H1 (cell line): Measurements from ENCODE around the gene FBXO47. TPM values are rescaled to one million over a fixed set of nuclear protein-coding genes. Genes with fewer than 3 reads are reported as not detected.

Experiments used
- CTCF ChIA-PET: fragments of 300-600 bp; sonication (Branson Sonifier 250); formaldehyde crosslinking; loops from one replicate; lab custom pipeline; 2021; ENCODE audit not compliant: partially characterized antibody; lab: Charles Lee
- POLR2A ChIA-PET: fragments of 300-600 bp; sonication (Branson Sonifier 250); formaldehyde crosslinking; loops from one replicate; lab custom pipeline; 2021; ENCODE audit warnings: inconsistent platforms; ENCODE audit not compliant: partially characterized antibody; lab: Charles Lee
- DNase-seq, 2 experiments: peaks; one replicate each; pipeline versions ENCODE4 v3.0.0 to v3.0.0-alpha.2; 2010 to 2022; ENCODE audit warnings: low spot score in 2 of 2, low read depth in 1 of 2, mixed read lengths in 1 of 2
- FAIRE-seq: peaks from 2 replicates; lab custom pipeline; 2011; peaks lifted over from hg19 to GRCh38; lab: Jason Lieb, UNC
- H2AFZ ChIP-seq: 2 replicates; pipeline ENCODE4 v1.8.1; 2012; ENCODE audit warnings: low read length, inconsistent platforms
- H2AK5ac ChIP-seq: 2 replicates; pipeline ENCODE4 v1.6.1; 2013; ENCODE audit warnings: low read depth, low read length
- H2BK120ac ChIP-seq: replicated peaks from 2 replicates; pipeline ENCODE3; 2013; ENCODE audit warnings: low read depth, low read length, inconsistent platforms
- H2BK12ac ChIP-seq: 2 replicates; pipeline ENCODE4 v1.6.1; 2013; ENCODE audit warnings: low read depth, low read length
- H2BK15ac ChIP-seq: 2 replicates; pipeline ENCODE4 v1.6.1; 2013; ENCODE audit warnings: low read length
- H2BK20ac ChIP-seq: 2 replicates; pipeline ENCODE4 v1.6.1; 2013; ENCODE audit warnings: low read length
- H2BK5ac ChIP-seq: 2 replicates; pipeline ENCODE4 v1.6.1; 2013; ENCODE audit warnings: low read depth, low read length
- H3K14ac ChIP-seq: 2 replicates; pipeline ENCODE4 v1.6.1; 2013; ENCODE audit warnings: inconsistent platforms; ENCODE audit not compliant: insufficient read length
- H3K18ac ChIP-seq: 2 replicates; pipeline ENCODE4 v1.6.1; 2013; ENCODE audit warnings: low read length; ENCODE audit errors: extremely low read depth
- H3K23ac ChIP-seq: 2 replicates; pipeline ENCODE4 v1.6.1; 2013; ENCODE audit warnings: inconsistent platforms; ENCODE audit not compliant: insufficient read length
- H3K23me2 ChIP-seq: 2 replicates; pipeline ENCODE4 v1.6.1; 2013; ENCODE audit warnings: low read depth, low read length
- H3K27ac ChIP-seq: 2 replicates; pipeline ENCODE4 v1.6.1; 2011; ENCODE audit warnings: low read depth, low read length, inconsistent platforms
- H3K27me3 ChIP-seq, 4 experiments: replicated peaks in 1 of 4; 1 replicate in 1 of 4; 2 replicates in 3 of 4; pipeline versions ENCODE4 v1.6.1 to v1.8.1; 2011 to 2013; ENCODE audit warnings: low read length in 3 of 4, mild to moderate bottlenecking in 3 of 4, inconsistent platforms in 2 of 4, mixed read lengths in 2 of 4, moderate library complexity in 1 of 4; ENCODE audit not compliant: control insufficient read depth in 3 of 4, insufficient read depth in 3 of 4; ENCODE audit errors: extremely low read depth in 1 of 4
- H3K36me3 ChIP-seq, 4 experiments: 2 replicates each; pipeline versions ENCODE4 v1.6.1 to v1.8.1; 2011 to 2013; ENCODE audit warnings: mild to moderate bottlenecking in 4 of 4, low read length in 3 of 4, moderate library complexity in 2 of 4, control low read depth in 1 of 4, inconsistent platforms in 1 of 4; ENCODE audit not compliant: insufficient read depth in 4 of 4, control insufficient read depth in 2 of 4
- H3K4ac ChIP-seq: replicated peaks from 2 replicates; pipeline ENCODE3; 2013; ENCODE audit warnings: low read length, low read depth, mixed read lengths, inconsistent platforms; ENCODE audit not compliant: insufficient read length
- H3K4me1 ChIP-seq, 4 experiments: replicated peaks in 1 of 4; 1 replicate in 1 of 4; 2 replicates in 3 of 4; pipeline versions ENCODE4 v1.6.1 to v1.8.1; 2011 to 2013; ENCODE audit warnings: low read length in 3 of 4, inconsistent platforms in 2 of 4, mixed read lengths in 1 of 4; ENCODE audit not compliant: insufficient read depth in 4 of 4, control insufficient read depth in 3 of 4
- H3K4me2 ChIP-seq, 2 experiments: 2 replicates each; pipeline versions ENCODE4 v1.6.1 to v1.8.1; 2011 to 2013; ENCODE audit warnings: low read depth in 2 of 2, low read length in 2 of 2, control low read depth in 1 of 2, inconsistent platforms in 1 of 2, mild to moderate bottlenecking in 1 of 2; ENCODE audit not compliant: insufficient read depth in 1 of 2
- H3K4me3 ChIP-seq, 4 experiments: fragments of 200-600, 300-600 bp in 1 of 4; sonication (generic), shearing (Covaris generic), sonication (Bioruptor Twin) in 1 of 4; 2 replicates each; pipeline versions ENCODE4 v1.5.1 to v1.8.1; 2011 to 2016; ENCODE audit warnings: low read length in 4 of 4, low read depth in 3 of 4, control low read depth in 2 of 4, inconsistent platforms in 2 of 4, mild to moderate bottlenecking in 2 of 4, mixed read lengths in 1 of 4, moderate library complexity in 1 of 4; ENCODE audit not compliant: insufficient read depth in 2 of 4; ENCODE audit errors: extremely low read depth in 1 of 4
- H3K56ac ChIP-seq: replicated peaks from 2 replicates; pipeline ENCODE3; 2013; ENCODE audit warnings: low read depth, mild to moderate bottlenecking, mixed read lengths, low read length, inconsistent platforms; ENCODE audit not compliant: insufficient read length
- H3K79me1 ChIP-seq: 2 replicates; pipeline ENCODE4 v1.6.1; 2013; ENCODE audit warnings: low read depth, low read length, control low read depth
- H3K79me2 ChIP-seq, 2 experiments: 2 replicates each; pipeline versions ENCODE4 v1.6.1 to v1.8.1; 2012 to 2013; ENCODE audit warnings: low read length in 2 of 2, mild to moderate bottlenecking in 2 of 2, inconsistent platforms in 1 of 2; ENCODE audit not compliant: insufficient read depth in 2 of 2, control insufficient read depth in 1 of 2
- H3K9ac ChIP-seq, 4 experiments: replicated peaks in 1 of 4; 1 replicate in 1 of 4; 2 replicates in 3 of 4; pipeline versions ENCODE4 v1.6.1 to v1.8.1; 2011 to 2013; ENCODE audit warnings: low read depth in 3 of 4, low read length in 3 of 4, control low read depth in 2 of 4, mild to moderate bottlenecking in 2 of 4, moderate library complexity in 2 of 4, inconsistent platforms in 1 of 4; ENCODE audit errors: extremely low read depth in 1 of 4
- H3K9me3 ChIP-seq, 2 experiments: 2 replicates each; pipeline versions ENCODE4 v1.6.1 to v1.8.1; 2012 to 2013; ENCODE audit warnings: mild to moderate bottlenecking in 2 of 2, moderate library complexity in 2 of 2, control low read depth in 1 of 2, inconsistent platforms in 1 of 2, low read depth in 1 of 2, low read length in 1 of 2, mixed read lengths in 1 of 2; ENCODE audit not compliant: insufficient read depth in 2 of 2
- H4K20me1 ChIP-seq, 2 experiments: replicated peaks in 1 of 2; 2 replicates each; pipeline versions ENCODE3 to v1.8.1; 2011 to 2013; ENCODE audit warnings: inconsistent platforms in 2 of 2, low read length in 2 of 2, mild to moderate bottlenecking in 1 of 2; ENCODE audit not compliant: insufficient read depth in 2 of 2, control insufficient read depth in 1 of 2
- H4K5ac ChIP-seq: 2 replicates; pipeline ENCODE4 v1.6.1; 2013; ENCODE audit warnings: low read length, low read depth, mixed read lengths, inconsistent platforms; ENCODE audit not compliant: insufficient read length
- H4K8ac ChIP-seq: 2 replicates; pipeline ENCODE4 v1.8.0; 2013; ENCODE audit warnings: mild to moderate bottlenecking, moderate library complexity, low read length, inconsistent platforms; ENCODE audit not compliant: insufficient read depth; ENCODE audit errors: extremely low read depth
- H4K91ac ChIP-seq: replicated peaks from 2 replicates; pipeline ENCODE3; 2013; ENCODE audit warnings: low read length, mixed read lengths, inconsistent platforms; ENCODE audit not compliant: insufficient read length
- ATF3 ChIP-seq: IDR thresholded peaks from 2 replicates; pipeline ENCODE4 v1.6.1; 2011; ENCODE audit warnings: low read depth, mild to moderate bottlenecking, low read length; ENCODE audit not compliant: insufficient read depth
- CHD1 ChIP-seq: IDR thresholded peaks from 2 replicates; pipeline ENCODE4 v1.6.1; 2012; ENCODE audit warnings: low read depth, low read length, improper control_type of control experiment
- CTBP2 ChIP-seq: IDR thresholded peaks from 2 replicates; pipeline ENCODE4 v1.7.0; 2011; ENCODE audit warnings: borderline replicate concordance, mild to moderate bottlenecking, moderate library complexity, mixed read lengths, low read length; ENCODE audit not compliant: insufficient read depth, insufficient read length
- EP300 ChIP-seq, 2 experiments: IDR thresholded peaks; 1 replicate in 1 of 2; 2 replicates in 1 of 2; pipeline ENCODE4 v1.6.1; 2011 to 2012; ENCODE audit warnings: low read depth in 2 of 2, low read length in 2 of 2, mild to moderate bottlenecking in 2 of 2, borderline replicate concordance in 1 of 2, inconsistent platforms in 1 of 2, moderate library complexity in 1 of 2
- GTF2F1 ChIP-seq: IDR thresholded peaks from 2 replicates; pipeline ENCODE4 v1.6.1; 2012; ENCODE audit warnings: low read depth, low read length, improper control_type of control experiment, borderline replicate concordance
- JUND ChIP-seq: IDR thresholded peaks from 2 replicates; pipeline ENCODE4 v1.6.1; 2011; ENCODE audit warnings: mild to moderate bottlenecking, improper control_type of control experiment, low read length
- KDM4A ChIP-seq: IDR thresholded peaks from one replicate; pipeline ENCODE4 v1.7.1; 2012; ENCODE audit warnings: low read depth, mild to moderate bottlenecking, moderate library complexity, low read length, inconsistent platforms; ENCODE audit not compliant: severe bottlenecking
- POLR2A ChIP-seq, 2 experiments: IDR thresholded peaks; 1 replicate in 1 of 2; 2 replicates in 1 of 2; pipeline ENCODE4 v1.6.1; 2011; ENCODE audit warnings: low read depth in 2 of 2, low read length in 2 of 2, mild to moderate bottlenecking in 2 of 2; ENCODE audit errors: control extremely low read depth in 1 of 2
- POU5F1 ChIP-seq: IDR thresholded peaks from 2 replicates; pipeline ENCODE4 v1.6.1; 2011; ENCODE audit warnings: low read depth, mild to moderate bottlenecking, low read length, moderate library complexity
- RNF2 ChIP-seq: fragments of 200-900, 300-1000 bp; sonication (generic); IDR thresholded peaks from 2 replicates; pipeline ENCODE4 v1.7.1; 2016; ENCODE audit warnings: borderline replicate concordance, low read depth, mild to moderate bottlenecking, antibody characterized with exemption, low read length; ENCODE audit not compliant: poor library complexity, severe bottlenecking; ENCODE audit errors: missing control alignments
- RXRA ChIP-seq: IDR thresholded peaks from 2 replicates; pipeline ENCODE4 v1.6.1; 2011; ENCODE audit warnings: low read depth, mild to moderate bottlenecking, low read length, moderate library complexity; ENCODE audit not compliant: insufficient read depth
- SP1 ChIP-seq: IDR thresholded peaks from 2 replicates; pipeline ENCODE4 v1.6.1; 2011; ENCODE audit warnings: low read depth, low read length
- SP2 ChIP-seq: IDR thresholded peaks from 2 replicates; pipeline ENCODE4 v1.6.1; 2012; ENCODE audit warnings: mild to moderate bottlenecking, low read length, inconsistent platforms
- WGBS, 2 experiments: shearing (Covaris generic) in 1 of 2; methylation state at CpG; one replicate each; pipeline versions ENCODE4 v1.1.6 to v1.1.7; 2013 to 2015; ENCODE audit warnings: low lambda C conversion rate in 2 of 2, mixed read lengths in 2 of 2, inconsistent platforms in 1 of 2, low coverage in 1 of 2, missing lambda C conversion rate in 1 of 2; ENCODE audit not compliant: insufficient replicate concordance in 2 of 2, insufficient coverage in 1 of 2, insufficient read length in 1 of 2; ENCODE audit errors: extremely low coverage in 1 of 2, missing lambda C conversion rate in 1 of 2; 5-methylcytosine and 5-hydroxymethylcytosine counted together
- polyA plus RNA-seq, 7 experiments: library from polyadenylated mRNA; depleted of rRNA in 3 of 7; stranded (reverse) in 5 of 7; unstranded in 2 of 7; fragments of >200 nt in 5 of 7; fragments of 200-250 nt in 2 of 7; gene quantifications; 1 replicate in 5 of 7; 2 replicates in 1 of 7; 4 replicates in 1 of 7; pipeline versions ENCODE4 v1.2.1 to v1.2.3, GENCODE V29; 2011 to 2013; ENCODE audit warnings: missing spikeins in 2 of 7, mixed read lengths in 2 of 7
- total RNA-seq: library from RNA; stranded (reverse); fragmentation: NEBNext Ultra II Directional; extraction: Animal tissue kit (Norgen Biotek cat#: 25700); gene quantifications from 2 replicates; pipeline ENCODE4 v1.2.1, GENCODE V29; 2021

FBXO47 gene
- total and polyA plus RNA-seq, 2 of the 8 experiments (the other 6 are each of a cell fraction or from before 2014, with no cell fraction given) = not detected

- no peak for DNase-seq
- Histone ChIP-seq H3K36me3 (no peaks in the 10 kb centered on the region), H2BK20ac (no peak overlapping the region), H3K14ac (no peak overlapping the region), H3K56ac (no peak overlapping the region), H3K9ac (no peak overlapping the region), H3K23ac (no peak overlapping the region), H2BK15ac (no peak overlapping the region), H3K79me1 (no peaks in the 10 kb centered on the region), H3K23me2 (0 out of 2 replicates have a peak, but pooled peaks cover 3% of the 10 kb centered on the region), H3K9me3 (peaks cover 0 to 3% of the 10 kb centered on the region in 2 experiments; a peak in 1 of 4 replicates), H2BK120ac (no peak overlapping the region), H3K18ac (no peak overlapping the region), H2BK12ac (no peak overlapping the region), H3K4me2 (no peak overlapping the region), H3K4me1 (peaks cover 0 to 4% (median 0%) of the 10 kb centered on the region in 4 experiments; a peak in 3 of 7 replicates), H4K5ac (no peak overlapping the region), H3K4ac (no peak overlapping the region), H4K20me1 (no peaks in the 10 kb centered on the region), H4K8ac (no peak overlapping the region), H3K79me2 (no peaks in the 10 kb centered on the region), H2AK5ac (no peak overlapping the region), H3K27me3 (no peaks in the 10 kb centered on the region), H3K4me3 (no peak overlapping the region), H2BK5ac (no peak overlapping the region), H3K27ac (no peak overlapping the region), H2AFZ (no peak overlapping the region), H4K91ac (no peak overlapping the region)
- WGBS, 2 experiments = 91% methylated on average over 2 of the region's 2 CpGs; no CpG with 5 or more reads in 1 of the 2 experiments
- POLR2A ChIA-PET = interaction anchor here (1.6 kb wide), 1 partner anchor 37 kb away, joined by 4 read pairs; no protein-coding TSS in a partner anchor
- no peak for FAIRE-seq
- CTCF ChIA-PET = interaction anchor here (1.4 kb wide), 2 partner anchors 25 to 166 kb away, joined by 4 to 5 read pairs; no protein-coding TSS in a partner anchor
- TF ChIP-seq RXRA = no peak
- TF ChIP-seq ATF3 = no peak
- no peak for TF ChIP-seq SP1
- TF ChIP-seq CHD1 = no peak
- no peak for TF ChIP-seq GTF2F1
- no peak for TF ChIP-seq KDM4A
- TF ChIP-seq EP300 (IDR thresholded peaks at IDR 0.05; ENCODE audit: borderline replicate concordance in 1 of 2, low read depth in 2 of 2, low read length in 2 of 2) = no peak
- TF ChIP-seq POU5F1 = no peak
- no peak for TF ChIP-seq RNF2
- TF ChIP-seq SP2 = no peak
- no peak for TF ChIP-seq JUND
- TF ChIP-seq CTBP2 = no peak
- no peak for TF ChIP-seq POLR2A (IDR thresholded peaks at IDR 0.05; ENCODE audit: control extremely low read depth in 1 of 2, low read depth in 2 of 2, low read length in 2 of 2)
Measured at GRCh38 chr17:39008633-39009032, 41.4 kb upstream of the FBXO47 start.
